WI38 (cell line): ENCODE results near the gene MIS12.
A peak's percentile ranks its signal among the peaks of the same experiment; 100 is the strongest.

Experiments
- H3K4me3 ChIP-seq: 2 replicates; pipeline ENCODE4 v1.5.1; 2011; ENCODE audit warnings: low read depth, mild to moderate bottlenecking, control low read depth, low read length
- CTCF ChIP-seq: IDR thresholded peaks from 2 replicates; pipeline ENCODE4 v1.5.1; 2012; ENCODE audit warnings: low read depth, mild to moderate bottlenecking, control low read depth, low read length

The MIS12 gene

GRCh38 chr17:5446786-5447185, 39.6 kb upstream of the MIS12 start:
- no peak overlapping the region for H3K4me3 ChIP-seq
- no peak for TF ChIP-seq CTCF

GRCh38 chr17:5464717-5465507, 21.5 kb upstream of the MIS12 start:
- TF ChIP-seq CTCF = no peak
- no peak overlapping the region for H3K4me3 ChIP-seq

- no peak for TF ChIP-seq CTCF
- no peak overlapping the region for H3K4me3 ChIP-seq
Measured at GRCh38 chr17:5466295-5466694, 20.1 kb upstream of the MIS12 start.

- no peak for TF ChIP-seq CTCF
- H3K4me3 ChIP-seq = peak overlapping the region; percentile 80
Measured at GRCh38 chr17:5467416-5467815, 18.9 kb upstream of the MIS12 start.

- no peak for TF ChIP-seq CTCF
- peak overlapping the region; percentile 80 for H3K4me3 ChIP-seq
Measured at GRCh38 chr17:5468075-5468473, 18.3 kb upstream of the MIS12 start.

GRCh38 chr17:5472511-5472910, 13.9 kb upstream of the MIS12 start:
- TF ChIP-seq CTCF = no peak
- H3K4me3 ChIP-seq = no peak overlapping the region

- H3K4me3 ChIP-seq = no peak overlapping the region
- TF ChIP-seq CTCF = no peak
Measured at GRCh38 chr17:5473906-5474305, 12.5 kb upstream of the MIS12 start.
